Uterus (tissue), 4 donors: ENCODE measurements around the gene AP2A2. TPM values are rescaled to one million over a fixed set of nuclear protein-coding genes. Genes with fewer than 3 reads are reported as not detected.

Source experiments
- DNase-seq, 2 donors: peaks; one replicate each; pipeline ENCODE4 v3.0.0-alpha.2; 2019 to 2020
- H3K27ac ChIP-seq, 2 donors: fragments of 200-600 bp; sonication (generic); 1 replicate in 1 of 2; 2 replicates in 1 of 2; pipeline ENCODE4 v1.5.1; 2016 to 2018
- H3K27me3 ChIP-seq, 2 donors: fragments of 200-600 bp; sonication (generic); one replicate each; pipeline ENCODE4 v1.5.1; 2018 to 2019; ENCODE audit warnings: control low read depth in 1 of 2
- H3K36me3 ChIP-seq, 2 donors: fragments of 200-600 bp; sonication (generic); one replicate each; pipeline ENCODE4 v1.5.1; 2019; ENCODE audit warnings: control low read depth in 1 of 2
- H3K4me1 ChIP-seq, 2 donors: fragments of 200-600 bp; sonication (generic); one replicate each; pipeline ENCODE4 v1.5.1; 2018 to 2019; ENCODE audit warnings: control low read depth in 1 of 2
- H3K4me3 ChIP-seq, 2 donors: fragments of 200-600 bp; sonication (generic); 1 replicate in 1 of 2; 2 replicates in 1 of 2; pipeline ENCODE4 v1.5.1; 2018 to 2019; ENCODE audit warnings: mild to moderate bottlenecking in 1 of 2
- H3K9me3 ChIP-seq, 2 donors: fragments of 200-600 bp; sonication (generic); one replicate each; pipeline ENCODE4 v1.5.1; 2019; ENCODE audit warnings: control low read depth in 1 of 2
- POLR2A ChIP-seq, 2 donors: fragments of 450-650 bp; IDR thresholded peaks; one replicate each; pipeline ENCODE4 v1.6.1; 2016; ENCODE audit warnings: antibody characterized with exemption in 2 of 2, mild to moderate bottlenecking in 1 of 2, moderate library complexity in 1 of 2
- intact Hi-C: fragments of 100-400 bp; cut with DNase I; formaldehyde crosslinking; loops from one replicate; pipeline ENCODE4 v1.15.1; 2023; ENCODE audit warnings: low total_unique reads
- total RNA-seq, 4 donors: library from RNA; depleted of rRNA in 3 of 4; stranded (reverse); fragments of >200 nt in 3 of 4; gene quantifications; one replicate each; pipeline versions ENCODE4 v1.1.0 to v1.2.4, GENCODE V29; 2014 to 2023
- TF ChIP-seq, protein P1 (sequence below), 4 experiments: fragments of 200-600 bp in 2 of 4; fragments of 450-650 bp in 2 of 4; sonication (generic) in 2 of 4; IDR thresholded peaks; one replicate each; pipeline ENCODE4 v1.5.1; 2016 to 2019; ENCODE audit warnings: antibody characterized with exemption in 4 of 4, mild to moderate bottlenecking in 2 of 4, moderate library complexity in 1 of 4
- donor health status: DM: yes; HTN: yes; CAD: no.

The AP2A2 gene
- total RNA-seq, 4 donors from 2014 or later = 25.6 to 120 (median 40.4) TPM

DNA sequence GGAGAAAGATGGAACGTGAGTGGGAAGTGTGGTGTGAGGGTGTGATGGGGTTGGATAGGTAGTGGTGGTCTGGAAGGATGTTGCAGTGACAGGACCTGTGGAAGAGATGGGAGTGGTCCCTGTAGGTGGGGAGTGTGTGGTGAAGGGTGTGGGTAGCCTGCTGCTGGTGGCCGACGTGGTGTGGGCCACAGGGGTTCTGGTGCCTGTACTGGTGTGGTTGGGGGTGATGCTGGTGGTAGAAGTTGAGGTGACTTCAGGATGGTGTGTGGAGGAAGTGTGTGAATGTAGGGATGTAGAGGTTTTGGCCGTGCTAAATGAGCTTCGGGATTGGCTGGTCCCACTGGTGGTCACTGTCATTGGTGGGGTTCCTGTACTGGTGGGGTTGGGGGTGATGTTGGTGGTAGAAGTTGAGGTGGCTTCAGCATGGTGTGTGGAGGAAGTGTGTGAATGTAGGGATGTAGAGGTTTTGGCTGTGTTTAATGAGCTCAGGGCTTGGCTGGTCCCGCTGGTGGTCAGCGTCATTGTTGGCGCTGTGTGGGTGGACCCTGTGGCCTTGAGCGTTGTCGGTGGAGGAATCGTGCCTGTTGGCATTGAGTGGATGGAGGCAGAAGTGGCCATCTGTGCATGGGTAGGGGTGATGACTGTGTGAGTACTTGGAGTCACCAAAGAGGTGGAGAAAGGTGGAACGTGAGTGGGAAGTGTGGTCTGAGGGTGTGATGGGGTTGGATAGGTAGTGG lies 91.8 kb downstream of the AP2A2 start:
- Histone ChIP-seq H3K36me3 (no peaks in the 10 kb centered on the region), H3K4me3 (no peak overlapping the region), H3K9me3 (no peaks in the 10 kb centered on the region), H3K4me1 (no peaks in the 10 kb centered on the region), H3K27me3 (no peaks in the 10 kb centered on the region), H3K27ac (no peak overlapping the region)
- no peak for TF ChIP-seq POLR2A (IDR thresholded peaks at IDR 0.05)
- TF ChIP-seq, protein P1, sequence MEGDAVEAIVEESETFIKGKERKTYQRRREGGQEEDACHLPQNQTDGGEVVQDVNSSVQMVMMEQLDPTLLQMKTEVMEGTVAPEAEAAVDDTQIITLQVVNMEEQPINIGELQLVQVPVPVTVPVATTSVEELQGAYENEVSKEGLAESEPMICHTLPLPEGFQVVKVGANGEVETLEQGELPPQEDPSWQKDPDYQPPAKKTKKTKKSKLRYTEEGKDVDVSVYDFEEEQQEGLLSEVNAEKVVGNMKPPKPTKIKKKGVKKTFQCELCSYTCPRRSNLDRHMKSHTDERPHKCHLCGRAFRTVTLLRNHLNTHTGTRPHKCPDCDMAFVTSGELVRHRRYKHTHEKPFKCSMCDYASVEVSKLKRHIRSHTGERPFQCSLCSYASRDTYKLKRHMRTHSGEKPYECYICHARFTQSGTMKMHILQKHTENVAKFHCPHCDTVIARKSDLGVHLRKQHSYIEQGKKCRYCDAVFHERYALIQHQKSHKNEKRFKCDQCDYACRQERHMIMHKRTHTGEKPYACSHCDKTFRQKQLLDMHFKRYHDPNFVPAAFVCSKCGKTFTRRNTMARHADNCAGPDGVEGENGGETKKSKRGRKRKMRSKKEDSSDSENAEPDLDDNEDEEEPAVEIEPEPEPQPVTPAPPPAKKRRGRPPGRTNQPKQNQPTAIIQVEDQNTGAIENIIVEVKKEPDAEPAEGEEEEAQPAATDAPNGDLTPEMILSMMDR (IDR thresholded peaks at IDR 0.05) = no peak
- peak in 1 of 2 donors; percentile 34 for DNase-seq
- intact Hi-C loops = no loop called here

DNA sequence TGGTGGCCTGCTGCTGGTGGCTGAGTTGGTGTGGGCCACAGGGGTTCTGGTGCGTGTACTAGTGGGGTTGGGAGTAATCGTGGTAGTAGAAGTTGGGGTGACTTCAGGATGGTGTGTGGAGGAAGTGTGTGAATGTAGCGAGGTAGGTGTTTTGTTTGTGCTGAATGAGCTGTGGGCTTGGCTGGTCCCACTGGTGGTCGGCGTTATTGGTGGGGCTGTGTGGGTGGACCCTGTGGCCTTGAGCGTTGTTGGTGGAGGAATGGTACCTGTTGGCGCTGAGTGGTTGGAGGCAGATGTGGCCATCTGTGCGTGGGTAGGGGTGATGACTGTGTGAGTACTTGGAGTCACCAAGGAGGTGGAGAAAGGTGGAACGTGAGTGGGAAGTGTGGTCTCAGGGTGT lies 92.4 kb downstream of the AP2A2 start:
- TF ChIP-seq POLR2A (IDR thresholded peaks at IDR 0.05) = no peak
- TF ChIP-seq, protein P1 (IDR thresholded peaks at IDR 0.05) = no peak
- no peak overlapping the region for H3K4me3 ChIP-seq
- no peak overlapping the region for H3K27ac ChIP-seq
- no peaks in the 10 kb centered on the region for H3K36me3 ChIP-seq
- intact Hi-C loops = no loop called here
- DNase-seq = no peak
- H3K9me3 ChIP-seq = no peaks in the 10 kb centered on the region
- no peaks in the 10 kb centered on the region for H3K4me1 ChIP-seq
- no peaks in the 10 kb centered on the region for H3K27me3 ChIP-seq

DNA sequence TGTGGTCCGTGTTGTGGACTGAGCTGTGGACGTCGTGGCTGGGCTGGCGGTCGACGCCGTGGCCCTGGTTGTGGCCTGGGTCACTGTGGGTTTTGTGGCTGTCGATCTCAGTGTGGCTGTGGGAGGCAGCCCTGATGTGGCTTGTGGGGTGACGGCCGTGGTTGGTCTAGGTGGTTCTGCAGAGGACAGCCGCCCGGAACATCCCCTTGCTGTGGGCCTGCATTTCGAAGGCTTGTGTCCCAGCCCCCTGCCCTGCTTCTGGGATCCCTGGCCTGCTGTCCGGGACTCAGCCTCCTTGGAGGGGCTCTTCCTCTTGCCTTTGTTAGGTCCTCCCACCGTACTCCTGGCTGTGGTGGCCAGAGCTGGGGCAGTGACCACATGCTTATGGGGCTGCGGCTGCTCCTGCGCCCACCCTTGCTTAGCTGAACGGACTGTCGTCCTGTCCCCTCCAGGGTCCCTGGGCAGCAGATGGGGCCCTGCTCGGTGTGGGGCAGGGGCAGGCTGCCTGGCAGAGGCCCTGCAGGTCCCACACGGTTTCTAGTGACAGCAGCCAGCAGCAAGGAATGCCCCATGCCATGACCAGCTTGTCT lies 93.7 kb downstream of the AP2A2 start:
- Histone ChIP-seq H3K4me3 (no peak overlapping the region), H3K27ac (no peak overlapping the region), H3K9me3 (no peaks in the 10 kb centered on the region), H3K4me1 (no peaks in the 10 kb centered on the region), H3K27me3 (no peaks in the 10 kb centered on the region), H3K36me3 (no peaks in the 10 kb centered on the region)
- no peak for DNase-seq
- TF ChIP-seq, protein P1 (IDR thresholded peaks at IDR 0.05) = no peak
- no peak for TF ChIP-seq POLR2A (IDR thresholded peaks at IDR 0.05)
- intact Hi-C loops = no loop called here

DNA sequence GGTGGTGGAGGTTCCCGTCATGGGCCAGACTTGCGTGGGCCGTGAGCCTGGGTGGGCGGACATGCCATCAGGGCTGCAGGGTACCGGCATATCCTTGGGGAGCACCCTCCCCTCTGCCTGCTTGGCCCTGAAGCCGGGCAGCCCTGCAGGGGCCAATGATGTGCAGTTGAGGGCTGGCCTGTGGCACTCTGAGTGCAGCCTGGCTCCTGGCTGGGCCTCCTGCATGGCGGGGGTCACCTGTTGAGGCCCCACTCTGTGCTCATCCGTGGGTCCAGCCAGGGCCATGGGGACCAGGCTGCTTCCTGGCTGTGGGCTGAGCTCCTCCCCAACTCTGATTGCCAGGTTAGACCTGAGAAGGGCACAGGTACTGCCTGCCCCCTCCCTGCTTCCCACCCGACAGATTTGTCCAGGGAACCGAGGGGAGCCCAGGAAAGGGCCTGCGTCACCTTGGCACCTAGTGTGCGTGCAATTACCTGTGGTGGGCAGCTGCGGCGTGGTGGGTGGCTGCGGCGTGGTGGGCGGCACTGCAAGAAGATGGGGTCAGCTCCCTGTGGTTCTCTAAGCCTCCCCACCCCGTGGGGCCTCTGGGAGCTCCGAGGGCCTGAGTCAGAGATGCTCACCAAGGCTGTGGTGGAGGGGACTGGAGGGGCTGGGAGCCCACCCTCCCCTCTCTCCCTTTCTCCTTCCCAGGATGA lies 94.7 kb downstream of the AP2A2 start:
- H3K27ac ChIP-seq = no peak overlapping the region
- TF ChIP-seq, protein P1 (IDR thresholded peaks at IDR 0.05) = no peak
- TF ChIP-seq POLR2A (IDR thresholded peaks at IDR 0.05) = no peak
- H3K4me3 ChIP-seq = no peak overlapping the region
- intact Hi-C loops = no loop called here
- DNase-seq = no peak
- no peaks in the 10 kb centered on the region for H3K9me3 ChIP-seq
- H3K36me3 ChIP-seq = no peaks in the 10 kb centered on the region
- H3K27me3 ChIP-seq = no peaks in the 10 kb centered on the region
- H3K4me1 ChIP-seq = no peaks in the 10 kb centered on the region

DNA sequence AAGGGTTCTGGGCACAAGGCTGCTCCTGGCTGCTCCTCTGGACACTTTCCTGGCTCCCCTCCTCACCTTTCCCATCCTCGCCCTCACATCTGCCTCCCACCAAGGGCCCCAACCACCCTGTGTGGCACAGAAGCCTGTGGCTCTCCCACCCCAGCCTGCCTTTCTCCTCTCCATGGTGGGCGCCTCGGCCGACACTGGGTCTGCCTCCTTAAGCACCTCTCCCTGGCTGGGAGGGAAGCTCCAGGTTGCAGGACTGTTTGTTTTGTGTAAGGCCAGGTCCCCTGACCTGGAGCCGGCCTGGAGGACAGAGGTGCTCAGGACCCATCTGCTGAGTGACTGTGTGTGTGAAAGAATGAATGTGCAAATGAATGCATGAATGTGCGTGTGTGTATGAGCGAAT lies 96.7 kb downstream of the AP2A2 start:
- DNase-seq = no peak
- Histone ChIP-seq H3K4me1 (no peaks in the 10 kb centered on the region), H3K27ac (no peak overlapping the region), H3K4me3 (no peak overlapping the region), H3K27me3 (no peaks in the 10 kb centered on the region), H3K9me3 (no peaks in the 10 kb centered on the region), H3K36me3 (no peaks in the 10 kb centered on the region)
- intact Hi-C loops = no loop called here
- TF ChIP-seq, protein P1 (IDR thresholded peaks at IDR 0.05) = no peak
- no peak for TF ChIP-seq POLR2A (IDR thresholded peaks at IDR 0.05)
